ENCODE measurements around the gene RFXANK. TPM values are rescaled to one million over a fixed set of nuclear protein-coding genes. Genes with fewer than 3 reads are reported as not detected.

Gene RFXANK
- total and polyA plus RNA-seq, 9 of the 15 experiments (the other 6 are each of a cell fraction or from before 2014, with no cell fraction given): 68.6 to 181 (median 150) TPM

DNA sequence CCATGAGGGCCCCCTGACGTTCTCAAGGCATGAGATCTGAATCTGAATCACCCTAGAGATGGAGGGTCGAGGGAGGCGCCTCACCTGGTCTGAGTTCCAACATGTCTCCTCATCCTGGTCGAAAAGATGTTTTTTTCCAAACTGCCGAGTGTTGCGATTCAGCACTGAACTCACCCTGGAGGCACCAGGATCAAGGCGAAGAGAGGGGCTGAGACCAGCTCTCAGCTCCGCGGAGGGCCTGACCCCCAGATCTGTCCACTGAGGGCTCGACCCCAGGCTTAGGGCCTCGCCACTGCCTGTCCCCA is 10.6 kb downstream of the RFXANK start:
- H3K79me2 ChIP-seq (ENCODE audit: control insufficient read depth, insufficient read depth, low read length): peaks cover 20% of the 10 kb centered on the region
- WGBS (ENCODE audit: insufficient coverage, low coverage, missing lambda C conversion rate): 4% methylated on average over 9 of the region's 11 CpGs
- H3K9me1 ChIP-seq (ENCODE audit: control insufficient read depth, insufficient read depth, low read length): peaks cover 4% of the 10 kb centered on the region
- in situ Hi-C loops (cut with MboI): no loop called here
- H3K27me3 ChIP-seq (ENCODE audit: control insufficient read depth in 2 of 2, insufficient read depth in 2 of 2, low read length in 2 of 2): no peaks in the 10 kb centered on the region
- peak overlapping the region; percentile 43 for H3K4me3 ChIP-seq
- peak overlapping the region; percentile 79 for H3K27ac ChIP-seq (ENCODE audit: extremely low read depth, low read depth, low read length)
- peak in 1 of 4 experiments; percentile 41 for DNase-seq (ENCODE audit: extremely low read depth in 1 of 4, low spot score in 3 of 4)
- no TSS peak for BruUV-seq (replicated peaks)
- peak; percentile 55 for ATAC-seq
- H3K9ac ChIP-seq (ENCODE audit: insufficient read depth in 1 of 2, low read depth in 2 of 2, low read length in 2 of 2): peak overlapping the region; percentile 84 to 91
- no peaks in the 10 kb centered on the region for H3K9me3 ChIP-seq (replicated peaks; ENCODE audit: control insufficient read depth, insufficient read depth, low read depth, low read length)
- peak overlapping the region; percentile 90 for H3K4me2 ChIP-seq (ENCODE audit: insufficient read depth, low read length)
- H2AFZ ChIP-seq (ENCODE audit: low read depth, low read length): peak overlapping the region; percentile 63
- FAIRE-seq: no peak
- ChIA-PET POLR2A (interaction anchor here (0.6 to 1.8 kb wide), 9 partner anchors 8 to 110 kb away, joined by 3 to 8 read pairs (median 4); partner anchors contain the start of gene MEF2B), CTCF (ENCODE audit: low intra/inter-chr PET ratio) (no interaction called here)
- peaks cover 9 to 27% of the 10 kb centered on the region in 2 experiments; a peak in 4 of 5 replicates for H3K4me1 ChIP-seq (replicated peaks in 1 of 2; ENCODE audit: control insufficient read depth in 2 of 2, insufficient read depth in 2 of 2, low read length in 2 of 2)
- intact Hi-C loops (cut with micrococcal nuclease): no loop called here
- H4K20me1 ChIP-seq (replicated peaks; ENCODE audit: control insufficient read depth, insufficient read depth, low read length): no peaks in the 10 kb centered on the region
- peaks cover 39% of the 10 kb centered on the region; the same call in 2 of the 3 replicates for H3K36me3 ChIP-seq (ENCODE audit: control insufficient read depth, insufficient read depth, low read length)
- TF ChIP-seq ZBTB17 (CRISPR knock-in tag; IDR thresholded peaks at IDR 0.05) (no peak), ZNF217 (CRISPR knock-in tag; IDR thresholded peaks at IDR 0.05) (no peak), BCOR (IDR thresholded peaks at IDR 0.05) (no peak), CREB1 (IDR thresholded peaks at IDR 0.05) (0 out of 2 replicates have a peak, but pooled peaks have one; percentile 7), CREB1 (CRISPR knock-in tag; IDR thresholded peaks at IDR 0.05) (no peak), GABPB1 (CRISPR knock-in tag; IDR thresholded peaks at IDR 0.05) (0 out of 2 replicates have a peak, but pooled peaks have one; percentile 3), ERF (CRISPR knock-in tag; IDR thresholded peaks at IDR 0.05) (no peak), SPI1 (IDR thresholded peaks at IDR 0.05; ENCODE audit: borderline replicate concordance, low read depth, low read length) (no peak), MYC (IDR thresholded peaks at IDR 0.05; ENCODE audit: low read depth, low read length) (0 out of 2 replicates have a peak, but pooled peaks have one; percentile 21), MYC (CRISPR knock-in tag; IDR thresholded peaks at IDR 0.05; ENCODE audit: borderline replicate concordance, low read depth) (no peak)
- TF ChIP-seq, protein P1, sequence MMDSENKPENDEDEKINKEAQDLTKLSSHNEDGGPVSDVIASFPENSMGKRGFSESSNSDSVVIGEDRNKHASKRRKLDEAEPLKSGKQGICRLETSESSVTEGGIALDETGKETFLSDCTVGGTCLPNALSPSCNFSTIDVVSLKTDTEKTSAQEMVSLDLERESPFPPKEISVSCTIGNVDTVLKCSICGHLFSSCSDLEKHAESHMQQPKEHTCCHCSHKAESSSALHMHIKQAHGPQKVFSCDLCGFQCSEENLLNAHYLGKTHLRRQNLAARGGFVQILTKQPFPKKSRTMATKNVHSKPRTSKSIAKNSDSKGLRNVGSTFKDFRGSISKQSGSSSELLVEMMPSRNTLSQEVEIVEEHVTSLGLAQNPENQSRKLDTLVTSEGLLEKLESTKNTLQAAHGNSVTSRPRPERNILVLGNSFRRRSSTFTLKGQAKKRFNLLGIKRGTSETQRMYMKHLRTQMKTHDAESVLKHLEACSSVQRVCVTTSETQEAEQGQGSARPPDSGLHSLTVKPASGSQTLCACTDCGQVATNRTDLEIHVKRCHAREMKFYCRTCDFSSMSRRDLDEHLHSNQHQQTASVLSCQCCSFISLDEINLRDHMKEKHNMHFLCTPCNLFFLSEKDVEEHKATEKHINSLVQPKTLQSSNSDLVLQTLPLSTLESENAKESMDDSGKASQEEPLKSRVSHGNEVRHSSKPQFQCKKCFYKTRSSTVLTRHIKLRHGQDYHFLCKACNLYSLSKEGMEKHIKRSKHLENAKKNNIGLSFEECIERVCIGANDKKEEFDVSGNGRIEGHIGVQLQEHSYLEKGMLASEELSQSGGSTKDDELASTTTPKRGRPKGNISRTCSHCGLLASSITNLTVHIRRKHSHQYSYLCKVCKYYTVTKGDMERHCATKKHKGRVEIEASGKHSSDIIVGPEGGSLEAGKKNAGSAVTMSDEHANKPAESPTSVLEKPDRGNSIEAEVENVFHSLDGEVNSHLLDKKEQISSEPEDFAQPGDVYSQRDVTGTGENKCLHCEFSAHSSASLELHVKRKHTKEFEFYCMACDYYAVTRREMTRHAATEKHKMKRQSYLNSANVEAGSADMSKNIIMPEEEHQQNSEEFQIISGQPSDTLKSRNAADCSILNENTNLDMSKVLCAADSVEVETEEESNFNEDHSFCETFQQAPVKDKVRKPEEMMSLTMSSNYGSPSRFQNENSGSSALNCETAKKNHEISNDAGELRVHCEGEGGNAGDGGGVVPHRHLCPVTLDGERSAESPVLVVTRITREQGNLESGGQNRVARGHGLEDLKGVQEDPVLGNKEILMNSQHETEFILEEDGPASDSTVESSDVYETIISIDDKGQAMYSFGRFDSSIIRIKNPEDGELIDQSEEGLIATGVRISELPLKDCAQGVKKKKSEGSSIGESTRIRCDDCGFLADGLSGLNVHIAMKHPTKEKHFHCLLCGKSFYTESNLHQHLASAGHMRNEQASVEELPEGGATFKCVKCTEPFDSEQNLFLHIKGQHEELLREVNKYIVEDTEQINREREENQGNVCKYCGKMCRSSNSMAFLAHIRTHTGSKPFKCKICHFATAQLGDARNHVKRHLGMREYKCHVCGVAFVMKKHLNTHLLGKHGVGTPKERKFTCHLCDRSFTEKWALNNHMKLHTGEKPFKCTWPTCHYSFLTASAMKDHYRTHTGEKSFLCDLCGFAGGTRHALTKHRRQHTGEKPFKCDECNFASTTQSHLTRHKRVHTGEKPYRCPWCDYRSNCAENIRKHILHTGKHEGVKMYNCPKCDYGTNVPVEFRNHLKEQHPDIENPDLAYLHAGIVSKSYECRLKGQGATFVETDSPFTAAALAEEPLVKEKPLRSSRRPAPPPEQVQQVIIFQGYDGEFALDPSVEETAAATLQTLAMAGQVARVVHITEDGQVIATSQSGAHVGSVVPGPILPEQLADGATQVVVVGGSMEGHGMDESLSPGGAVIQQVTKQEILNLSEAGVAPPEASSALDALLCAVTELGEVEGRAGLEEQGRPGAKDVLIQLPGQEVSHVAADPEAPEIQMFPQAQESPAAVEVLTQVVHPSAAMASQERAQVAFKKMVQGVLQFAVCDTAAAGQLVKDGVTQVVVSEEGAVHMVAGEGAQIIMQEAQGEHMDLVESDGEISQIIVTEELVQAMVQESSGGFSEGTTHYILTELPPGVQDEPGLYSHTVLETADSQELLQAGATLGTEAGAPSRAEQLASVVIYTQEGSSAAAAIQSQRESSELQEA (IDR thresholded peaks at IDR 0.05; ENCODE audit: low read depth): no peak
- TF ChIP-seq, protein P2, sequence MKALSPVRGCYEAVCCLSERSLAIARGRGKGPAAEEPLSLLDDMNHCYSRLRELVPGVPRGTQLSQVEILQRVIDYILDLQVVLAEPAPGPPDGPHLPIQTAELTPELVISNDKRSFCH (CRISPR knock-in tag; IDR thresholded peaks at IDR 0.05): no peak
- TF ChIP-seq, protein P2 (tag; IDR thresholded peaks at IDR 0.05): no peak
- TF ChIP-seq, protein P3, sequence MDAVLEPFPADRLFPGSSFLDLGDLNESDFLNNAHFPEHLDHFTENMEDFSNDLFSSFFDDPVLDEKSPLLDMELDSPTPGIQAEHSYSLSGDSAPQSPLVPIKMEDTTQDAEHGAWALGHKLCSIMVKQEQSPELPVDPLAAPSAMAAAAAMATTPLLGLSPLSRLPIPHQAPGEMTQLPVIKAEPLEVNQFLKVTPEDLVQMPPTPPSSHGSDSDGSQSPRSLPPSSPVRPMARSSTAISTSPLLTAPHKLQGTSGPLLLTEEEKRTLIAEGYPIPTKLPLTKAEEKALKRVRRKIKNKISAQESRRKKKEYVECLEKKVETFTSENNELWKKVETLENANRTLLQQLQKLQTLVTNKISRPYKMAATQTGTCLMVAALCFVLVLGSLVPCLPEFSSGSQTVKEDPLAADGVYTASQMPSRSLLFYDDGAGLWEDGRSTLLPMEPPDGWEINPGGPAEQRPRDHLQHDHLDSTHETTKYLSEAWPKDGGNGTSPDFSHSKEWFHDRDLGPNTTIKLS (IDR thresholded peaks at IDR 0.05; ENCODE audit: borderline replicate concordance, low read depth): no peak

Data from K562 (cell line).